Measurements from ENCODE around the gene KCNMB1. TPM values are rescaled to one million over a fixed set of nuclear protein-coding genes. Genes with fewer than 3 reads are reported as not detected.

The KCNMB1 gene
- total RNA-seq, 2 experiments from 2014 or later: not detected

GRCh38 chr5:170426149-170426767, 37.1 kb upstream of the KCNMB1 start:
- no peaks in the 10 kb centered on the region for H3K36me3 Mint-ChIP-seq (ENCODE audit: low read depth)
- ChIA-PET CTCF (interaction anchor here (0.6 to 2.2 kb wide), 3 partner anchors 9 to 170 kb away, joined by 3 to 9 read pairs (median 3); no protein-coding TSS in a partner anchor), POLR2A (no interaction called here)
- H3K27ac Mint-ChIP-seq: no peak overlapping the region
- peaks cover 18% of the 10 kb centered on the region for H3K27me3 Mint-ChIP-seq
- H3K4me1 Mint-ChIP-seq: no peaks in the 10 kb centered on the region
- no peak for DNase-seq
- H3K4me3 Mint-ChIP-seq: no peak overlapping the region
- H3K9me3 Mint-ChIP-seq: no peaks in the 10 kb centered on the region

GRCh38 chr5:170425731-170426130, 36.6 kb upstream of the KCNMB1 start:
- Mint-ChIP-seq H3K27me3 (peaks cover 18% of the 10 kb centered on the region), H3K27ac (no peak overlapping the region), H3K9me3 (no peaks in the 10 kb centered on the region), H3K4me1 (no peaks in the 10 kb centered on the region), H3K4me3 (no peak overlapping the region), H3K36me3 (ENCODE audit: low read depth) (no peaks in the 10 kb centered on the region)
- no peak for DNase-seq
- ChIA-PET POLR2A (no interaction called here), CTCF (interaction anchor here (0.7 to 2.2 kb wide), 3 partner anchors 9 to 43 kb away, joined by 3 to 9 read pairs (median 3); no protein-coding TSS in a partner anchor)

GRCh38 chr5:170424629-170425028, 35.5 kb upstream of the KCNMB1 start:
- H3K27ac Mint-ChIP-seq: no peak overlapping the region
- H3K27me3 Mint-ChIP-seq: peaks cover 15% of the 10 kb centered on the region
- no peaks in the 10 kb centered on the region for H3K36me3 Mint-ChIP-seq (ENCODE audit: low read depth)
- CTCF ChIA-PET: interaction anchor here (1.1 to 2.2 kb wide), 3 partner anchors 10 to 201 kb away, joined by 3 to 9 read pairs (median 4); no protein-coding TSS in a partner anchor
- H3K4me3 Mint-ChIP-seq: no peak overlapping the region
- POLR2A ChIA-PET: no interaction called here
- H3K9me3 Mint-ChIP-seq: no peaks in the 10 kb centered on the region
- no peak for DNase-seq
- no peaks in the 10 kb centered on the region for H3K4me1 Mint-ChIP-seq

- H3K4me1 Mint-ChIP-seq: no peaks in the 10 kb centered on the region
- no peak for DNase-seq
- no peak overlapping the region for H3K27ac Mint-ChIP-seq
- H3K27me3 Mint-ChIP-seq: peaks cover 13% of the 10 kb centered on the region
- no peak overlapping the region for H3K4me3 Mint-ChIP-seq
- H3K36me3 Mint-ChIP-seq (ENCODE audit: low read depth): no peaks in the 10 kb centered on the region
- no peaks in the 10 kb centered on the region for H3K9me3 Mint-ChIP-seq
- POLR2A ChIA-PET: no interaction called here
- CTCF ChIA-PET: no interaction called here
Observed at GRCh38 chr5:170423692-170424091, 34.5 kb upstream of the KCNMB1 start.

GRCh38 chr5:170421826-170422225, 32.7 kb upstream of the KCNMB1 start:
- ChIA-PET CTCF (interaction anchor here (1.0 to 1.1 kb wide), 2 partner anchors 199 to 201 kb away, joined by 3 to 4 read pairs; no protein-coding TSS in a partner anchor), POLR2A (no interaction called here)
- H3K4me3 Mint-ChIP-seq: no peak overlapping the region
- H3K36me3 Mint-ChIP-seq (ENCODE audit: low read depth): no peaks in the 10 kb centered on the region
- peaks cover 7% of the 10 kb centered on the region for H3K4me1 Mint-ChIP-seq
- no peak for DNase-seq
- no peak overlapping the region for H3K27ac Mint-ChIP-seq
- no peaks in the 10 kb centered on the region for H3K9me3 Mint-ChIP-seq
- peaks cover 16% of the 10 kb centered on the region for H3K27me3 Mint-ChIP-seq

- no peaks in the 10 kb centered on the region for H3K9me3 Mint-ChIP-seq
- ChIA-PET CTCF (interaction anchor here (1.0 to 1.1 kb wide), 4 partner anchors 17 to 200 kb away, joined by 3 to 4 read pairs (median 4); no protein-coding TSS in a partner anchor), POLR2A (no interaction called here)
- H3K4me3 Mint-ChIP-seq: no peak overlapping the region
- H3K36me3 Mint-ChIP-seq (ENCODE audit: low read depth): no peaks in the 10 kb centered on the region
- peak; percentile 66 for DNase-seq
- H3K27me3 Mint-ChIP-seq: peaks cover 16% of the 10 kb centered on the region
- no peak overlapping the region for H3K27ac Mint-ChIP-seq
- peaks cover 13% of the 10 kb centered on the region for H3K4me1 Mint-ChIP-seq
Observed at GRCh38 chr5:170420806-170421412, 31.7 kb upstream of the KCNMB1 start.

GRCh38 chr5:170419643-170420042, 30.5 kb upstream of the KCNMB1 start:
- no peak for DNase-seq
- CTCF ChIA-PET: interaction anchor here (1.1 to 1.6 kb wide), 2 partner anchors 194 to 319 kb away, joined by 3 read pairs; no protein-coding TSS in a partner anchor
- Mint-ChIP-seq H3K27me3 (peaks cover 14% of the 10 kb centered on the region), H3K27ac (no peak overlapping the region), H3K4me3 (no peak overlapping the region), H3K9me3 (no peaks in the 10 kb centered on the region), H3K4me1 (peaks cover 13% of the 10 kb centered on the region), H3K36me3 (ENCODE audit: low read depth) (no peaks in the 10 kb centered on the region)
- POLR2A ChIA-PET: no interaction called here

GRCh38 chr5:170418736-170419135, 29.6 kb upstream of the KCNMB1 start:
- Mint-ChIP-seq H3K4me3 (no peak overlapping the region), H3K27ac (no peak overlapping the region), H3K36me3 (ENCODE audit: low read depth) (no peaks in the 10 kb centered on the region), H3K9me3 (no peaks in the 10 kb centered on the region), H3K4me1 (peaks cover 13% of the 10 kb centered on the region), H3K27me3 (peaks cover 13% of the 10 kb centered on the region)
- ChIA-PET CTCF (interaction anchor here (1.6 kb wide), 1 partner anchor 193 kb away, joined by 3 read pairs; no protein-coding TSS in a partner anchor), POLR2A (no interaction called here)
- no peak for DNase-seq

- Mint-ChIP-seq H3K4me1 (peaks cover 13% of the 10 kb centered on the region), H3K9me3 (no peaks in the 10 kb centered on the region), H3K27ac (no peak overlapping the region), H3K36me3 (ENCODE audit: low read depth) (no peaks in the 10 kb centered on the region), H3K27me3 (peaks cover 3% of the 10 kb centered on the region), H3K4me3 (no peak overlapping the region)
- ChIA-PET POLR2A (no interaction called here), CTCF (interaction anchor here (1.2 to 1.5 kb wide), 2 partner anchors 10 to 170 kb away, joined by 3 to 4 read pairs; no protein-coding TSS in a partner anchor)
- no peak for DNase-seq
Observed at GRCh38 chr5:170416526-170416925, 27.4 kb upstream of the KCNMB1 start.

GRCh38 chr5:170414786-170415185, 25.6 kb upstream of the KCNMB1 start:
- no peak overlapping the region for H3K4me3 Mint-ChIP-seq
- H3K36me3 Mint-ChIP-seq (ENCODE audit: low read depth): no peaks in the 10 kb centered on the region
- H3K4me1 Mint-ChIP-seq: peaks cover 13% of the 10 kb centered on the region
- no peak for DNase-seq
- no peaks in the 10 kb centered on the region for H3K9me3 Mint-ChIP-seq
- H3K27ac Mint-ChIP-seq: no peak overlapping the region
- CTCF ChIA-PET: no interaction called here
- peaks cover 3% of the 10 kb centered on the region for H3K27me3 Mint-ChIP-seq
- POLR2A ChIA-PET: no interaction called here

- Mint-ChIP-seq H3K4me1 (peaks cover 13% of the 10 kb centered on the region), H3K27me3 (peaks cover 3% of the 10 kb centered on the region), H3K4me3 (no peak overlapping the region), H3K36me3 (ENCODE audit: low read depth) (no peaks in the 10 kb centered on the region), H3K9me3 (no peaks in the 10 kb centered on the region), H3K27ac (no peak overlapping the region)
- CTCF ChIA-PET: no interaction called here
- no peak for DNase-seq
- POLR2A ChIA-PET: no interaction called here
Observed at GRCh38 chr5:170413897-170414296, 24.7 kb upstream of the KCNMB1 start.

- peaks cover 4% of the 10 kb centered on the region for H3K27me3 Mint-ChIP-seq
- peaks cover under 1% of the 10 kb centered on the region for H3K4me1 Mint-ChIP-seq
- H3K36me3 Mint-ChIP-seq (ENCODE audit: low read depth): no peaks in the 10 kb centered on the region
- no peak overlapping the region for H3K27ac Mint-ChIP-seq
- POLR2A ChIA-PET: no interaction called here
- H3K4me3 Mint-ChIP-seq: no peak overlapping the region
- no peaks in the 10 kb centered on the region for H3K9me3 Mint-ChIP-seq
- no peak for DNase-seq
- CTCF ChIA-PET: interaction anchor here (0.6 to 1.0 kb wide), 4 partner anchors 15 to 227 kb away, joined by 3 to 4 read pairs (median 3); no protein-coding TSS in a partner anchor
Observed at GRCh38 chr5:170411100-170411499, 21.9 kb upstream of the KCNMB1 start.

GRCh38 chr5:170410401-170410800, 21.2 kb upstream of the KCNMB1 start:
- DNase-seq: no peak
- ChIA-PET POLR2A (no interaction called here), CTCF (interaction anchor here (0.6 to 1.0 kb wide), 4 partner anchors 16 to 227 kb away, joined by 3 to 4 read pairs (median 3); no protein-coding TSS in a partner anchor)
- H3K9me3 Mint-ChIP-seq: no peaks in the 10 kb centered on the region
- no peaks in the 10 kb centered on the region for H3K36me3 Mint-ChIP-seq (ENCODE audit: low read depth)
- H3K27ac Mint-ChIP-seq: no peak overlapping the region
- H3K4me3 Mint-ChIP-seq: no peak overlapping the region
- peaks cover 4% of the 10 kb centered on the region for H3K27me3 Mint-ChIP-seq
- no peaks in the 10 kb centered on the region for H3K4me1 Mint-ChIP-seq

Data from activated CD4-positive, alpha-beta T cell treated with anti-CD3 and anti-CD28 coated beads, Interleukin-2, amount 10 ng/mL, durations not matched to agents 7 days and 5 days (primary cell).